Natural killer cell (primary cell): ENCODE data around the gene SCFD2. TPM values are rescaled to one million over a fixed set of nuclear protein-coding genes. Genes with fewer than 3 reads are reported as not detected.

Source experiments
- ATAC-seq, 3 donors: fragments of 150-1000 bp in 2 of 3; fragments of 200-7000 bp in 1 of 3; cut with Tn5 transposase; 1 replicate in 1 of 3; 2 replicates in 2 of 3; pipeline ENCODE4 v1.10.0; 2021; ENCODE audit warnings: mild to moderate bottlenecking in 2 of 3, moderate library complexity in 2 of 3
- DNase-seq, 2 donors: peaks; one replicate each; pipeline versions ENCODE4 v3.0.0 to v3.0.0-alpha.2; 2013 to 2021; ENCODE audit warnings: mixed read lengths in 1 of 2
- H3K27ac ChIP-seq: one replicate; pipeline ENCODE4 v1.5.1; 2013; ENCODE audit warnings: mild to moderate bottlenecking, low read length
- H3K27me3 ChIP-seq: one replicate; pipeline ENCODE4 v1.6.1; 2013; ENCODE audit warnings: low read length; ENCODE audit not compliant: control insufficient read depth, insufficient read depth
- H3K36me3 ChIP-seq: one replicate; pipeline ENCODE4 v1.6.1; 2013; ENCODE audit warnings: low read length; ENCODE audit not compliant: control insufficient read depth, insufficient read depth
- H3K4me1 ChIP-seq: one replicate; pipeline ENCODE4 v1.6.1; 2013; ENCODE audit warnings: low read length; ENCODE audit not compliant: control insufficient read depth, insufficient read depth
- H3K4me3 ChIP-seq: one replicate; pipeline ENCODE4 v1.5.1; 2013; ENCODE audit warnings: low read length
- H3K9me3 ChIP-seq: one replicate; pipeline ENCODE4 v1.6.1; 2013; ENCODE audit warnings: low read length; ENCODE audit not compliant: control insufficient read depth, insufficient read depth
- H3K27ac Mint-ChIP-seq, 2 donors: one replicate each; pipeline ENCODE4 v1.8.0; 2022; ENCODE audit warnings: mild to moderate bottlenecking in 2 of 2, mixed read lengths in 2 of 2, moderate library complexity in 1 of 2
- H3K27me3 Mint-ChIP-seq, 2 donors: one replicate each; pipeline ENCODE4 v1.8.0; 2022; ENCODE audit warnings: low read depth in 2 of 2, mixed read lengths in 2 of 2
- H3K36me3 Mint-ChIP-seq: one replicate; pipeline ENCODE4 v1.8.0; 2022; ENCODE audit warnings: mixed read lengths
- H3K4me1 Mint-ChIP-seq, 2 donors: one replicate each; pipeline ENCODE4 v1.8.0; 2022; ENCODE audit warnings: mixed read lengths in 2 of 2
- H3K4me3 Mint-ChIP-seq: one replicate; pipeline ENCODE4 v1.8.0; 2022; ENCODE audit warnings: mild to moderate bottlenecking, moderate library complexity, mixed read lengths
- H3K9me3 Mint-ChIP-seq, 2 donors: one replicate each; pipeline ENCODE4 v1.8.0; 2022; ENCODE audit warnings: mixed read lengths in 2 of 2
- WGBS: methylation state at CpG from one replicate; pipeline ENCODE4 v1.1.7; 2013; ENCODE audit warnings: missing lambda C conversion rate; ENCODE audit not compliant: insufficient coverage; 5-methylcytosine and 5-hydroxymethylcytosine counted together
- intact Hi-C: fragments of 100-400 bp; cut with micrococcal nuclease; formaldehyde crosslinking; loops from one replicate; pipeline ENCODE4 v1.14.2; 2022
- total RNA-seq, 4 donors: library from RNA; stranded (reverse); fragments of 120-200 nt in 1 of 4; gene quantifications; one replicate each; pipeline versions ENCODE4 v1.2.3 to v1.2.4, GENCODE V29; 2013 to 2022
- TF ChIP-seq, protein P1 (sequence below): fragments of 200-600 bp; IDR thresholded peaks from one replicate; pipeline ENCODE4 v1.8.0; 2022; ENCODE audit warnings: antibody characterized with exemption

SCFD2 gene
- total RNA-seq, 3 donors from 2014 or later (not counting 1 experiment from before 2014, with no cell fraction given) = 26.4 to 29.4 (median 28.9) TPM

DNA sequence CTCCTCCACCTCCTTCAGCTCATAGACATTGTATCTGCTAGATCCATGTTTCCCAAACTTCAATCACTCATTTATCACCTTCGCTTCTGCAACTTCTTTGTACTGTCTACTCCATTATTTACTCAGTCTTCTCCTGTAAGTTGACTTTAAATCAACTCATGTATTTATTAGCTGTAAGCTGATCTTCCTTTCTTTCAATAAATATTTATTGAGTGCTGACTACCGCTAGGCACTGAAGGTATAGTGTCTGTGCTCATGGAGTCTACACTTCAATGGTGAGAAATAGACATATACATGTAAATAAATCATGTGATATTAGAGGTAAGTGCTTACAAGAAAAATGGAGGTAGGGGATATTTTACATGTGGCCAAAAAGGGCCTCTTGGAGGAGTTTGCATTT lies 429.1 kb downstream of the SCFD2 start:
- Mint-ChIP-seq H3K4me1 (peaks cover 0 to 11% of the 10 kb centered on the region in 2 donors), H3K36me3 (no peaks in the 10 kb centered on the region), H3K27me3 (no peaks in the 10 kb centered on the region), H3K4me3 (no peak overlapping the region), H3K27ac (no peak overlapping the region), H3K9me3 (no peaks in the 10 kb centered on the region)
- Histone ChIP-seq H3K4me3 (no peak overlapping the region), H3K4me1 (no peaks in the 10 kb centered on the region), H3K36me3 (no peaks in the 10 kb centered on the region), H3K27ac (no peak overlapping the region), H3K27me3 (no peaks in the 10 kb centered on the region), H3K9me3 (no peaks in the 10 kb centered on the region)
- ATAC-seq = no peak
- TF ChIP-seq, protein P1, sequence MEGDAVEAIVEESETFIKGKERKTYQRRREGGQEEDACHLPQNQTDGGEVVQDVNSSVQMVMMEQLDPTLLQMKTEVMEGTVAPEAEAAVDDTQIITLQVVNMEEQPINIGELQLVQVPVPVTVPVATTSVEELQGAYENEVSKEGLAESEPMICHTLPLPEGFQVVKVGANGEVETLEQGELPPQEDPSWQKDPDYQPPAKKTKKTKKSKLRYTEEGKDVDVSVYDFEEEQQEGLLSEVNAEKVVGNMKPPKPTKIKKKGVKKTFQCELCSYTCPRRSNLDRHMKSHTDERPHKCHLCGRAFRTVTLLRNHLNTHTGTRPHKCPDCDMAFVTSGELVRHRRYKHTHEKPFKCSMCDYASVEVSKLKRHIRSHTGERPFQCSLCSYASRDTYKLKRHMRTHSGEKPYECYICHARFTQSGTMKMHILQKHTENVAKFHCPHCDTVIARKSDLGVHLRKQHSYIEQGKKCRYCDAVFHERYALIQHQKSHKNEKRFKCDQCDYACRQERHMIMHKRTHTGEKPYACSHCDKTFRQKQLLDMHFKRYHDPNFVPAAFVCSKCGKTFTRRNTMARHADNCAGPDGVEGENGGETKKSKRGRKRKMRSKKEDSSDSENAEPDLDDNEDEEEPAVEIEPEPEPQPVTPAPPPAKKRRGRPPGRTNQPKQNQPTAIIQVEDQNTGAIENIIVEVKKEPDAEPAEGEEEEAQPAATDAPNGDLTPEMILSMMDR = no peak
- 100% methylated on average over 2 of the region's 2 CpGs for WGBS
- intact Hi-C loops = no loop called here
- DNase-seq = no peak

- no peaks in the 10 kb centered on the region for H3K36me3 Mint-ChIP-seq
Measured at GRCh38 chr4:52935317-52935716, 430.5 kb downstream of the SCFD2 start.

GRCh38 chr4:52933738-52934137 lies 432.1 kb downstream of the SCFD2 start:
- Mint-ChIP-seq H3K4me1 (peaks cover 0 to 11% of the 10 kb centered on the region in 2 donors), H3K27ac (no peak overlapping the region), H3K36me3 (no peaks in the 10 kb centered on the region), H3K4me3 (no peak overlapping the region), H3K9me3 (no peaks in the 10 kb centered on the region), H3K27me3 (no peaks in the 10 kb centered on the region)
- Histone ChIP-seq H3K4me1 (no peaks in the 10 kb centered on the region), H3K4me3 (no peak overlapping the region), H3K9me3 (no peaks in the 10 kb centered on the region), H3K27ac (no peak overlapping the region), H3K36me3 (no peaks in the 10 kb centered on the region), H3K27me3 (no peaks in the 10 kb centered on the region)
- DNase-seq (no peak), ATAC-seq (no peak)
- TF ChIP-seq, protein P1 = no peak
- WGBS = 100% methylated on average over 2 of the region's 2 CpGs
- intact Hi-C loops = no loop called here

More at GRCh38 chr4:52935317-52935716, 430.5 kb downstream of the SCFD2 start:
- ATAC-seq (no peak), DNase-seq (no peak)
- Histone ChIP-seq H3K4me1 (no peaks in the 10 kb centered on the region), H3K4me3 (no peak overlapping the region), H3K36me3 (no peaks in the 10 kb centered on the region), H3K9me3 (no peaks in the 10 kb centered on the region), H3K27ac (no peak overlapping the region), H3K27me3 (no peaks in the 10 kb centered on the region)
- H3K27ac Mint-ChIP-seq = no peak overlapping the region
- TF ChIP-seq, protein P1 = no peak
- H3K27me3 Mint-ChIP-seq = no peaks in the 10 kb centered on the region
- H3K9me3 Mint-ChIP-seq = no peaks in the 10 kb centered on the region
- WGBS = 93% methylated on average over 3 of the region's 4 CpGs
- intact Hi-C loops = no loop called here
- H3K4me3 Mint-ChIP-seq = no peak overlapping the region
- H3K4me1 Mint-ChIP-seq = peaks cover 0 to 11% of the 10 kb centered on the region in 2 donors
